ENCODE data around the gene ECPAS. TPM values are rescaled to one million over a fixed set of nuclear protein-coding genes. Genes with fewer than 3 reads are reported as not detected.

The ECPAS gene
- polyA plus RNA-seq, 1 donor (not counting 4 experiments of a cell fraction or from before 2014, with no cell fraction given) = 53.5 TPM

GRCh38 chr9:111440226-111440625 is 44.0 kb downstream of the ECPAS start:
- H3K9me3 ChIP-seq (ENCODE audit: control insufficient read depth, low read depth, low read length) = no peaks in the 10 kb centered on the region
- FAIRE-seq (no peak), DNase-seq (ENCODE audit: low read depth, low spot score) (no peak)
- peaks cover 9 to 10% of the 10 kb centered on the region in 2 experiments for H3K36me3 ChIP-seq (ENCODE audit: control insufficient read depth in 2 of 2, extremely low read depth in 1 of 2, insufficient read depth in 2 of 2, low read length in 2 of 2)
- no peak overlapping the region for H3K4me3 ChIP-seq (ENCODE audit: control insufficient read depth in 2 of 3, extremely low read depth in 1 of 3, insufficient read depth in 2 of 3, low read depth in 1 of 3, low read length in 3 of 3)
- H3K4me1 ChIP-seq (ENCODE audit: control insufficient read depth, extremely low read depth, insufficient read depth, low read length) = no peaks in the 10 kb centered on the region
- H3K4me2 ChIP-seq (ENCODE audit: control insufficient read depth, extremely low read depth, insufficient read depth, low read depth, low read length) = no peak overlapping the region
- H3K79me2 ChIP-seq (ENCODE audit: control insufficient read depth, insufficient read depth, low read length) = no peaks in the 10 kb centered on the region
- dilution Hi-C loops (cut with MboI; ENCODE audit: extremely low pct_ligation_motif_present, low sequenced_read_pairs) = no loop called here
- no peak overlapping the region for H3K27ac ChIP-seq (ENCODE audit: control insufficient read depth, insufficient read depth, low read length)
- no peaks in the 10 kb centered on the region for H4K20me1 ChIP-seq (ENCODE audit: control insufficient read depth, extremely low read depth, insufficient read depth, low read length)
- H3K9ac ChIP-seq (ENCODE audit: control insufficient read depth, extremely low read depth, insufficient read depth, low read length) = no peak overlapping the region
- no peaks in the 10 kb centered on the region for H3K9me1 ChIP-seq (ENCODE audit: control insufficient read depth, extremely low read depth, insufficient read depth, low read length)
- H3K27me3 ChIP-seq (ENCODE audit: control insufficient read depth, extremely low read depth, insufficient read depth, low read length) = no peaks in the 10 kb centered on the region
- no peak overlapping the region for H2AFZ ChIP-seq (ENCODE audit: control insufficient read depth, low read length)
- TF ChIP-seq EZH2 (IDR thresholded peaks at IDR 0.05; ENCODE audit: low read length) (no peak), CTCF (optimal IDR thresholded peaks at IDR 0.05 in 1 of 3, IDR thresholded peaks at IDR 0.05 in 1 of 3, conservative IDR thresholded peaks at IDR 0.05 in 1 of 3; ENCODE audit: extremely low read depth in 1 of 3, insufficient read depth in 2 of 3, low read length in 3 of 3) (no peak)

GRCh38 chr9:111438541-111439235 is 45.5 kb downstream of the ECPAS start:
- H3K79me2 ChIP-seq (ENCODE audit: control insufficient read depth, insufficient read depth, low read length) = no peaks in the 10 kb centered on the region
- H3K27me3 ChIP-seq (ENCODE audit: control insufficient read depth, extremely low read depth, insufficient read depth, low read length) = no peaks in the 10 kb centered on the region
- H3K4me1 ChIP-seq (ENCODE audit: control insufficient read depth, extremely low read depth, insufficient read depth, low read length) = no peaks in the 10 kb centered on the region
- no peaks in the 10 kb centered on the region for H3K9me3 ChIP-seq (ENCODE audit: control insufficient read depth, low read depth, low read length)
- no peak for FAIRE-seq
- H4K20me1 ChIP-seq (ENCODE audit: control insufficient read depth, extremely low read depth, insufficient read depth, low read length) = no peaks in the 10 kb centered on the region
- DNase-seq (ENCODE audit: low read depth, low spot score) = no peak
- H2AFZ ChIP-seq (ENCODE audit: control insufficient read depth, low read length) = no peak overlapping the region
- no peak overlapping the region for H3K27ac ChIP-seq (ENCODE audit: control insufficient read depth, insufficient read depth, low read length)
- dilution Hi-C loops (cut with MboI; ENCODE audit: extremely low pct_ligation_motif_present, low sequenced_read_pairs) = no loop called here
- TF ChIP-seq EZH2 (IDR thresholded peaks at IDR 0.05; ENCODE audit: low read length) = no peak
- no peak for TF ChIP-seq CTCF (optimal IDR thresholded peaks at IDR 0.05 in 1 of 3, IDR thresholded peaks at IDR 0.05 in 1 of 3, conservative IDR thresholded peaks at IDR 0.05 in 1 of 3; ENCODE audit: extremely low read depth in 1 of 3, insufficient read depth in 2 of 3, low read length in 3 of 3)
- H3K9ac ChIP-seq (ENCODE audit: control insufficient read depth, extremely low read depth, insufficient read depth, low read length) = no peak overlapping the region
- peaks cover 6 to 8% of the 10 kb centered on the region in 2 experiments for H3K36me3 ChIP-seq (ENCODE audit: control insufficient read depth in 2 of 2, extremely low read depth in 1 of 2, insufficient read depth in 2 of 2, low read length in 2 of 2)
- H3K4me2 ChIP-seq (ENCODE audit: control insufficient read depth, extremely low read depth, insufficient read depth, low read depth, low read length) = no peak overlapping the region
- no peaks in the 10 kb centered on the region for H3K9me1 ChIP-seq (ENCODE audit: control insufficient read depth, extremely low read depth, insufficient read depth, low read length)
- H3K4me3 ChIP-seq (ENCODE audit: control insufficient read depth in 2 of 3, extremely low read depth in 1 of 3, insufficient read depth in 2 of 3, low read depth in 1 of 3, low read length in 3 of 3) = no peak overlapping the region
